SK-N-SH treated with all-trans-retinoic acid at 6 μM for 48 hours (cell line): ENCODE data around the gene POMGNT2.

ENCODE experiments used
- ARNTL ChIP-seq: fragments of 450-650 bp; formaldehyde crosslinking; IDR thresholded peaks from 2 replicates; pipeline ENCODE4 v1.5.0; 2020; ENCODE audit warnings: low read depth, mild to moderate bottlenecking, moderate library complexity, borderline replicate concordance
- ISL1 ChIP-seq: fragments of 250-450 bp; sonication (Bioruptor Pico); IDR thresholded peaks from 2 replicates; pipeline ENCODE4 v2.1.2; 2022; ENCODE audit warnings: mild to moderate bottlenecking, moderate library complexity
- OSR1 ChIP-seq: fragments of 250-450 bp; sonication (Bioruptor Pico); IDR thresholded peaks from 2 replicates; pipeline ENCODE4 v1.8.0; 2022; ENCODE audit warnings: moderate library complexity, mild to moderate bottlenecking, inconsistent platforms
- POU6F1 ChIP-seq: fragments of 250-450 bp; sonication (Bioruptor Pico); IDR thresholded peaks from 2 replicates; pipeline ENCODE4 v1.8.0; 2021; ENCODE audit warnings: low read depth, mild to moderate bottlenecking, moderate library complexity, borderline replicate concordance
- PPARA ChIP-seq: fragments of 250-450 bp; sonication (Bioruptor Pico); IDR thresholded peaks from 2 replicates; pipeline ENCODE4 v1.5.0; 2020; ENCODE audit warnings: mild to moderate bottlenecking, borderline replicate concordance
- SNAI2 ChIP-seq: fragments of 250-450 bp; sonication (Bioruptor Pico); IDR thresholded peaks from 2 replicates; pipeline ENCODE4 v1.5.0; 2020; ENCODE audit warnings: mild to moderate bottlenecking, moderate library complexity
- ZFP30 ChIP-seq: fragments of 450-650 bp; formaldehyde crosslinking; IDR thresholded peaks from 2 replicates; pipeline ENCODE4 v1.5.0; 2022; ENCODE audit warnings: mild to moderate bottlenecking, moderate library complexity
- ZNF8 ChIP-seq: fragments of 450-650 bp; formaldehyde crosslinking; IDR thresholded peaks from 2 replicates; pipeline ENCODE4 v1.5.0; 2020; ENCODE audit warnings: mild to moderate bottlenecking, moderate library complexity
- TF ChIP-seq, protein P1 (sequence below): fragments of 250-450 bp; sonication (Bioruptor Pico); IDR thresholded peaks from 2 replicates; pipeline ENCODE4 v1.5.1; 2020; ENCODE audit warnings: low read depth, mild to moderate bottlenecking, moderate library complexity

DNA sequence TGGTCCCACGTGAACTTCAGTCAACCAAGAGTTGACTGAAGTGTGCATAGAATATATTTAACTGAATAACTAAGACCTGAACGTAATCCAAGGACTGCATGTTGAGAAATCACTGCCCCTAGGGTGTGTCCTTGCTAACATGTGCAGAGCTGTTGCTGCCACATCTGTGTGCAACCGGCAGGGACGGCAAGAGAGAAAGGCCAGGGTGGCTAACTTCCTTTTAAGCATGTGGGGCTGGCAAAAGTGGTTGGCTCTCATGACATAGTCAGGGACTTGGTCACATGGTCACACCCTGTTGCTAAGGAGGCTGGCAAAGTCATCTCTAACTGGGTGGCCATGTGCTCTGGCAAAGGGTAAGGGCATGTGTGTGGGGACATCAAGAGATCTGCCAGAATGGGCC is 74.4 kb downstream of the POMGNT2 start:
- no peak for TF ChIP-seq PPARA (CRISPR knock-in tag)
- no peak for TF ChIP-seq ZFP30 (CRISPR knock-in tag)
- TF ChIP-seq ISL1: no peak
- TF ChIP-seq OSR1 (CRISPR knock-in tag): no peak
- TF ChIP-seq, protein P1, sequence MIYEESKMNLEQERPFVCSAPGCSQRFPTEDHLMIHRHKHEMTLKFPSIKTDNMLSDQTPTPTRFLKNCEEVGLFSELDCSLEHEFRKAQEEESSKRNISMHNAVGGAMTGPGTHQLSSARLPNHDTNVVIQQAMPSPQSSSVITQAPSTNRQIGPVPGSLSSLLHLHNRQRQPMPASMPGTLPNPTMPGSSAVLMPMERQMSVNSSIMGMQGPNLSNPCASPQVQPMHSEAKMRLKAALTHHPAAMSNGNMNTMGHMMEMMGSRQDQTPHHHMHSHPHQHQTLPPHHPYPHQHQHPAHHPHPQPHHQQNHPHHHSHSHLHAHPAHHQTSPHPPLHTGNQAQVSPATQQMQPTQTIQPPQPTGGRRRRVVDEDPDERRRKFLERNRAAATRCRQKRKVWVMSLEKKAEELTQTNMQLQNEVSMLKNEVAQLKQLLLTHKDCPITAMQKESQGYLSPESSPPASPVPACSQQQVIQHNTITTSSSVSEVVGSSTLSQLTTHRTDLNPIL (CRISPR knock-in tag): no peak
- no peak for TF ChIP-seq ZNF8 (CRISPR knock-in tag)
- no peak for TF ChIP-seq ARNTL (CRISPR knock-in tag)
- TF ChIP-seq POU6F1 (CRISPR knock-in tag): no peak
- no peak for TF ChIP-seq SNAI2
